Measurements from ENCODE around the gene GSTA2.
"Not testable (repeated sequence)": the region's sequence is repeated elsewhere in the genome, so short reads cannot be mapped to it uniquely, and the experiment has no call there.

- not testable (repeated sequence) for TF ChIP-seq CTCF (IDR thresholded peaks at IDR 0.05; ENCODE audit: poor library complexity); EZH2 (IDR thresholded peaks at IDR 0.05; ENCODE audit: borderline replicate concordance); EZH2phosphoT487 (IDR thresholded peaks at IDR 0.05; ENCODE audit: low read depth, severe bottlenecking, unreplicated experiment)
These were observed 40.5 kb upstream of the GSTA2 start, which contains the start of gene GSTA1 for GRCh38 chr6:52803668-52804255.

Data from hepatocyte (in vitro differentiated cells).